Adrenal gland (tissue), 12 donors: Measurements from ENCODE around the gene TH. TPM values are rescaled to one million over a fixed set of nuclear protein-coding genes. Genes with fewer than 3 reads are reported as not detected.

Experiments
- DNase-seq, 7 donors: peaks; one replicate each; pipeline ENCODE4 v3.0.0-alpha.2; 2019 to 2020
- H3K27ac ChIP-seq, 5 donors: fragments of 200-600 bp; sonication (generic) in 4 of 5; 1 replicate in 3 of 5; 2 replicates in 2 of 5; pipeline versions ENCODE4 v1.5.1 to v1.8.0; 2016 to 2020; ENCODE audit warnings: mild to moderate bottlenecking in 1 of 5
- H3K27me3 ChIP-seq: fragments of 200-600 bp; 2 replicates; pipeline ENCODE4 v1.8.0; 2021
- H3K36me3 ChIP-seq, 2 donors: fragments of 200-600 bp; replicated peaks in 1 of 2; 1 replicate in 1 of 2; 2 replicates in 1 of 2; pipeline versions ENCODE4 v1.5.1 to v1.8.0; 2018 to 2022
- H3K4me1 ChIP-seq, 2 donors: fragments of 200-600 bp; replicated peaks in 1 of 2; 1 replicate in 1 of 2; 2 replicates in 1 of 2; pipeline versions ENCODE4 v1.5.1 to v1.8.0; 2018 to 2021
- H3K4me3 ChIP-seq, 4 donors: fragments of 200-600 bp; sonication (generic) in 3 of 4; one replicate each; pipeline ENCODE4 v1.5.1; 2016 to 2018
- H3K9me3 ChIP-seq, 3 donors: fragments of 200-600 bp; sonication (generic) in 1 of 3; replicated peaks in 1 of 3; 1 replicate in 2 of 3; 2 replicates in 1 of 3; pipeline versions ENCODE4 v1.5.1 to v1.8.0; 2016 to 2021
- CTCF ChIP-seq, 6 experiments: fragments of 450-650 bp in 4 of 6; fragments of 200-600 bp in 2 of 6; sonication (generic) in 1 of 6; IDR thresholded peaks; 1 replicate in 5 of 6; 2 replicates in 1 of 6; pipeline versions ENCODE4 v1.5.1 to v1.8.0; 2016 to 2021; ENCODE audit warnings: antibody characterized with exemption in 6 of 6, mild to moderate bottlenecking in 2 of 6, moderate library complexity in 1 of 6
- POLR2A ChIP-seq, 2 donors: fragments of 450-650 bp; IDR thresholded peaks; one replicate each; pipeline ENCODE4 v1.6.1; 2017; ENCODE audit warnings: antibody characterized with exemption in 2 of 2, mild to moderate bottlenecking in 2 of 2, moderate library complexity in 1 of 2
- WGBS, 4 donors: extraction: QIAGEN DNeasy Blood & Tissue Kit in 2 of 4; methylation state at CpG; one replicate each; pipeline versions ENCODE4 v1.1.5 to v1.1.7; 2013 to 2017; 5-methylcytosine and 5-hydroxymethylcytosine counted together
- intact Hi-C, 2 donors: fragments of 100-400 bp; cut with DNase I; formaldehyde crosslinking; loops; one replicate each; pipeline versions ENCODE4 v1.14.1 to v1.15.0; 2022 to 2023
- polyA plus RNA-seq, 3 donors: library from polyadenylated mRNA; stranded (reverse); fragments of 200-250 nt in 2 of 3; fragments of 350-450 nt in 1 of 3; fragmentation: Illumina TruSeq in 1 of 3; extraction: RNeasy Lipid Tissue Mini Kit (QIAGEN cat#74804) in 1 of 3; gene quantifications; one replicate each; pipeline ENCODE4 v1.2.3, GENCODE V29; 2013 to 2014
- total RNA-seq, 9 donors: library from RNA; depleted of rRNA in 4 of 9; stranded (reverse); fragments of >200 nt in 4 of 9; fragments of 120-200 nt in 1 of 9; fragmentation: NEBNext Ultra II Directional in 1 of 9; extraction: Animal tissue kit (Norgen Biotek cat#: 25700) in 1 of 9; gene quantifications; one replicate each; pipeline versions ENCODE4 v1.1.0 to v1.2.4, GENCODE V29; 2013 to 2023
- donor health status: healthy with polysubstance abuse.
- donor health status: Bipolar disorder and iron deficiency.
- donor health status: DM: yes; HTN: yes; CAD: no.
- donor health status: DM: no; HTN: no; CAD: no.
- donor health status: DM: no; HTN: no; CAD: no.
- donor health status: DM: yes; HTN: yes; CAD: no.

The TH gene
- total and polyA plus RNA-seq, 12 donors = 0.54 to 1,253 (median 55.2) TPM; not detected in 1

- intact Hi-C loops = no loop called here
- H3K27ac ChIP-seq = no peak overlapping the region
- no peaks in the 10 kb centered on the region for H3K9me3 ChIP-seq
- H3K36me3 ChIP-seq = no peaks in the 10 kb centered on the region
- no peak overlapping the region for H3K4me3 ChIP-seq
- TF ChIP-seq POLR2A (IDR thresholded peaks at IDR 0.05) = no peak
- TF ChIP-seq CTCF (IDR thresholded peaks at IDR 0.05) = no peak
- no peaks in the 10 kb centered on the region for H3K4me1 ChIP-seq
- DNase-seq = no peak
- peaks cover 15% of the 10 kb centered on the region for H3K27me3 ChIP-seq
- WGBS, 4 donors = 68 to 77% (median 72%) methylated on average over 6 to 18 of the region's 18 CpGs
Measured at GRCh38 chr11:2130881-2131352, 40.7 kb downstream of the TH start.

DNA sequence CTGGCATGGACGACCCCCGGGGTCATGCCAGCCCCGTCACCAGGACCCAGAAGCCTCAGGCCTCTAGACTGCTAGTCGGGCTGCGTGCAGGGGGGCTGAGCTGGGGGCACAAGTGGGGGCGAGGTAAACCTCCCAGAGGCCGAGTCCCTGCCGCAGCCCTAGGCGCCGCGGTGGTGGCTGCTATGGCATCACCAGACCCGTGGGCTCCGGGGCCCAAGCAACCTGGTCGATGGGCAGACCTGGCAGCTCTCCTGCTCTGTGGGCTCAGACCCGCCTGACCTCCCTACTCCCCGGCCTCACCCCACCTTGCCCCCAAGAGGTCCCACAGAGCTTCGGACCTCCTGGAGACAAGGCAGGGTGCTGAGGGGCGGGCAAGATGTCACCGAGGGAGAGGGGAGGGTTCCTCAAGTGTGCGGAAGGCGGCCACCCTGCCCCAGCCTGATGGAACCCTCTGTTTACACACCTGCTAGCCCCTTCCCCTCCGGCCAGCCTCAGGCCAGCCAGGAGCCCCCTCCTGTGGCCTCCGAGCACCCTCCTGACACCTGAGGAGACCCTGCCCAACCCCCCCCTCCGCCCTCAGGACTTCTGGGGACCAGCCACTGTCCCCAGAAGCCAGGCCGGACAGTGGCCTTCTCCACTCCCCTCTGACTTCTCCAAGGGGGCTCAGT is 41.8 kb downstream of the TH start:
- H3K27ac ChIP-seq = no peak overlapping the region
- peaks cover 12% of the 10 kb centered on the region for H3K27me3 ChIP-seq
- intact Hi-C loops = no loop called here
- no peaks in the 10 kb centered on the region for H3K4me1 ChIP-seq
- no peak for DNase-seq
- H3K9me3 ChIP-seq = no peaks in the 10 kb centered on the region
- no peaks in the 10 kb centered on the region for H3K36me3 ChIP-seq
- no peak for TF ChIP-seq POLR2A (IDR thresholded peaks at IDR 0.05)
- TF ChIP-seq CTCF (IDR thresholded peaks at IDR 0.05) = no peak
- 74 to 80% (median 78%) methylated on average over 10 to 25 of the region's 25 CpGs for WGBS, 4 donors
- H3K4me3 ChIP-seq = no peak overlapping the region

GRCh38 chr11:2129308-2129698 is 42.3 kb downstream of the TH start:
- H3K36me3 ChIP-seq = no peaks in the 10 kb centered on the region
- no peak overlapping the region for H3K27ac ChIP-seq
- no peak overlapping the region for H3K4me3 ChIP-seq
- WGBS, 4 donors = 57 to 75% (median 71%) methylated on average over 9 to 17 of the region's 17 CpGs
- H3K9me3 ChIP-seq = no peaks in the 10 kb centered on the region
- intact Hi-C loops = no loop called here
- no peaks in the 10 kb centered on the region for H3K4me1 ChIP-seq
- no peak for TF ChIP-seq POLR2A (IDR thresholded peaks at IDR 0.05)
- no peak for TF ChIP-seq CTCF (IDR thresholded peaks at IDR 0.05)
- no peak for DNase-seq
- peaks cover 8% of the 10 kb centered on the region for H3K27me3 ChIP-seq

GRCh38 chr11:2128511-2129307 is 42.9 kb downstream of the TH start:
- Histone ChIP-seq H3K4me1 (no peaks in the 10 kb centered on the region), H3K27me3 (peaks cover 2% of the 10 kb centered on the region)

More at GRCh38 chr11:2128511-2129307, 42.9 kb downstream of the TH start:
- H3K4me3 ChIP-seq = no peak overlapping the region
- DNase-seq = no peak
- TF ChIP-seq POLR2A (IDR thresholded peaks at IDR 0.05) (no peak), CTCF (IDR thresholded peaks at IDR 0.05) (no peak)
- no peaks in the 10 kb centered on the region for H3K36me3 ChIP-seq
- H3K9me3 ChIP-seq = no peaks in the 10 kb centered on the region
- intact Hi-C loops = no loop called here
- no peak overlapping the region for H3K27ac ChIP-seq
- WGBS, 4 donors = 57 to 72% (median 66%) methylated on average over 10 to 12 of the region's 12 CpGs
